Measurements from ENCODE around the gene MSMP. TPM values are rescaled to one million over a fixed set of nuclear protein-coding genes. Genes with fewer than 3 reads are reported as not detected.
A peak's percentile ranks its signal among the peaks of the same experiment; 100 is the strongest.

The MSMP gene
- total RNA-seq, 1 donor from 2014 or later: not detected

GRCh38 chr9:35743880-35744518, 10.1 kb downstream of the MSMP start:
- no peak for DNase-seq (ENCODE audit: low spot score)

GRCh38 chr9:35743452-35743851, 10.6 kb downstream of the MSMP start:
- DNase-seq (ENCODE audit: low spot score): no peak

- DNase-seq (ENCODE audit: low spot score): no peak
Observed at GRCh38 chr9:35741740-35742139, 12.3 kb downstream of the MSMP start.

GRCh38 chr9:35740243-35740642, 13.8 kb downstream of the MSMP start:
- no peak for DNase-seq (ENCODE audit: low spot score)

- no peak for DNase-seq (ENCODE audit: low spot score)
Observed at GRCh38 chr9:35738924-35739323, 15.2 kb downstream of the MSMP start.

GRCh38 chr9:35738186-35738585, 15.9 kb downstream of the MSMP start:
- no peak for DNase-seq (ENCODE audit: low spot score)

- DNase-seq (ENCODE audit: low spot score): no peak
Observed at GRCh38 chr9:35737143-35737542, 16.9 kb downstream of the MSMP start.

- peak; percentile 70 for DNase-seq (ENCODE audit: low spot score)
Observed at GRCh38 chr9:35736201-35736633, 17.9 kb downstream of the MSMP start.

- DNase-seq (ENCODE audit: low spot score): no peak
Observed at GRCh38 chr9:35734096-35734495, 20.0 kb downstream of the MSMP start.

GRCh38 chr9:35732800-35733541, 21.1 kb downstream of the MSMP start:
- peak; percentile 54 for DNase-seq (ENCODE audit: low spot score)

GRCh38 chr9:35732185-35732799, 21.8 kb downstream of the MSMP start, which contains the start of the genes CREB3 and TLN1:
Gene CREB3, plus strand, starts transcription at chr9:35732666. Its CDS starts 107 bp downstream, at chr9:35732773.
Gene TLN1, minus strand, starts transcription at chr9:35732195. Its CDS starts 6,501 bp downstream, at chr9:35725694.
- DNase-seq (ENCODE audit: low spot score): peak; percentile 100

- DNase-seq (ENCODE audit: low spot score): no peak
Observed at GRCh38 chr9:35731415-35732184, 22.5 kb downstream of the MSMP start.

GRCh38 chr9:35730486-35730854, 23.6 kb downstream of the MSMP start:
- DNase-seq (ENCODE audit: low spot score): no peak

GRCh38 chr9:35729700-35730485, 24.2 kb downstream of the MSMP start:
- peak; percentile 76 for DNase-seq (ENCODE audit: low spot score)

GRCh38 chr9:35729101-35729500, 25.0 kb downstream of the MSMP start:
- no peak for DNase-seq (ENCODE audit: low spot score)

- DNase-seq (ENCODE audit: low spot score): peak; percentile 92
Observed at GRCh38 chr9:35728041-35728971, 25.8 kb downstream of the MSMP start.

GRCh38 chr9:35727676-35728040, 26.4 kb downstream of the MSMP start:
- no peak for DNase-seq (ENCODE audit: low spot score)

GRCh38 chr9:35726931-35727330, 27.1 kb downstream of the MSMP start:
- peak; percentile 59 for DNase-seq (ENCODE audit: low spot score)

GRCh38 chr9:35725362-35725761, 28.7 kb downstream of the MSMP start:
- no peak for DNase-seq (ENCODE audit: low spot score)

GRCh38 chr9:35723908-35724307, 30.2 kb downstream of the MSMP start:
- no peak for DNase-seq (ENCODE audit: low spot score)

Measured in umbilical cord (tissue), 2 donors.